AG04450 (cell line): Measurements from ENCODE around the gene PIGC. TPM values are rescaled to one million over a fixed set of nuclear protein-coding genes. Genes with fewer than 3 reads are reported as not detected.

ENCODE experiments used
- CTCF ChIA-PET: fragments of 300-600, 350-600 bp; formaldehyde crosslinking; extraction: SDS; loops from one replicate; lab custom pipeline; 2022; ENCODE audit warnings: antibody characterized with exemption, inconsistent platforms; lab: Charles Lee
- POLR2A ChIA-PET: fragments of 350-600 bp; formaldehyde crosslinking; extraction: SDS; loops from one replicate; lab custom pipeline; 2021; ENCODE audit warnings: antibody characterized with exemption, inconsistent platforms; lab: Yijun Ruan, JAX
- DNase-seq: peaks from one replicate; pipeline ENCODE4 v3.0.0-alpha.2; 2011; ENCODE audit warnings: low read depth, low spot score
- H3K27ac ChIP-seq: one replicate; pipeline ENCODE4 v1.5.1; 2012; ENCODE audit warnings: low read depth, low read length, control low read depth
- H3K27me3 ChIP-seq: one replicate; pipeline ENCODE4 v1.6.0; 2012; ENCODE audit warnings: low read length; ENCODE audit not compliant: control insufficient read depth, insufficient read depth
- H3K4me3 ChIP-seq: 2 replicates; pipeline ENCODE4 v1.5.1; 2011; ENCODE audit warnings: mild to moderate bottlenecking, low read depth, low read length, control low read depth
- H3K9me3 ChIP-seq: 2 replicates; pipeline ENCODE4 v1.5.1; 2012; ENCODE audit warnings: low read length; ENCODE audit not compliant: control insufficient read depth, insufficient read depth
- polyA plus RNA-seq: library from polyadenylated mRNA; depleted of rRNA; stranded (reverse); fragments of >200 nt; gene quantifications from 2 replicates; pipeline ENCODE4 v1.2.3, GENCODE V29; 2011
- TF ChIP-seq, protein P1 (sequence below): IDR thresholded peaks from 2 replicates; pipeline ENCODE4 v1.5.1; 2011; ENCODE audit warnings: low read depth, low read length, control low read depth, inconsistent platforms

The PIGC gene
- polyA plus RNA-seq, 1 experiment, result 25.2 TPM

DNA sequence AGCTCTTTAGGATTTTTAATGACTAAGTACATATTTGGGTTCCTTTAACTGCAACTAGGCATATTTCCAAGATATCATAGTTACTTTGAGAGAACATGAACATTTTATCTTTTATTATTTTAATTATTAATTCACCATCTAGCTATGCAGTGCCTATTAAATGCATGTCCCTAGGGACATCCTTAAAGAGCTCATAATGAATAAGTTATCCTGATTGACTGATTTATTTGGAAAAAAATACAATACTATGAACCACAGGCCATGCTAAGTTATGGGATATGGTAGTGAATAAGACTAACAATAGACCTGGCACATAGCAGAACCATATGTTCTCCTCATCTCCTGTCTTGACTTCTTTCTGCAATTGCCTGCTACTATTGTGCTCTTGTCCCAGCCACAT is 39.7 kb downstream of the PIGC start:
- Histone ChIP-seq H3K9me3 (no peaks in the 10 kb centered on the region), H3K27me3 (no peaks in the 10 kb centered on the region), H3K27ac (no peak overlapping the region), H3K4me3 (no peak overlapping the region)
- TF ChIP-seq, protein P1, sequence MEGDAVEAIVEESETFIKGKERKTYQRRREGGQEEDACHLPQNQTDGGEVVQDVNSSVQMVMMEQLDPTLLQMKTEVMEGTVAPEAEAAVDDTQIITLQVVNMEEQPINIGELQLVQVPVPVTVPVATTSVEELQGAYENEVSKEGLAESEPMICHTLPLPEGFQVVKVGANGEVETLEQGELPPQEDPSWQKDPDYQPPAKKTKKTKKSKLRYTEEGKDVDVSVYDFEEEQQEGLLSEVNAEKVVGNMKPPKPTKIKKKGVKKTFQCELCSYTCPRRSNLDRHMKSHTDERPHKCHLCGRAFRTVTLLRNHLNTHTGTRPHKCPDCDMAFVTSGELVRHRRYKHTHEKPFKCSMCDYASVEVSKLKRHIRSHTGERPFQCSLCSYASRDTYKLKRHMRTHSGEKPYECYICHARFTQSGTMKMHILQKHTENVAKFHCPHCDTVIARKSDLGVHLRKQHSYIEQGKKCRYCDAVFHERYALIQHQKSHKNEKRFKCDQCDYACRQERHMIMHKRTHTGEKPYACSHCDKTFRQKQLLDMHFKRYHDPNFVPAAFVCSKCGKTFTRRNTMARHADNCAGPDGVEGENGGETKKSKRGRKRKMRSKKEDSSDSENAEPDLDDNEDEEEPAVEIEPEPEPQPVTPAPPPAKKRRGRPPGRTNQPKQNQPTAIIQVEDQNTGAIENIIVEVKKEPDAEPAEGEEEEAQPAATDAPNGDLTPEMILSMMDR, result no peak
- ChIA-PET CTCF (interaction anchor here (1.0 to 14.1 kb wide), 3 partner anchors 19 to 602 kb away, joined by 3 to 199 read pairs (median 3); no protein-coding TSS in a partner anchor), POLR2A (no interaction called here)
- DNase-seq, result no peak

DNA sequence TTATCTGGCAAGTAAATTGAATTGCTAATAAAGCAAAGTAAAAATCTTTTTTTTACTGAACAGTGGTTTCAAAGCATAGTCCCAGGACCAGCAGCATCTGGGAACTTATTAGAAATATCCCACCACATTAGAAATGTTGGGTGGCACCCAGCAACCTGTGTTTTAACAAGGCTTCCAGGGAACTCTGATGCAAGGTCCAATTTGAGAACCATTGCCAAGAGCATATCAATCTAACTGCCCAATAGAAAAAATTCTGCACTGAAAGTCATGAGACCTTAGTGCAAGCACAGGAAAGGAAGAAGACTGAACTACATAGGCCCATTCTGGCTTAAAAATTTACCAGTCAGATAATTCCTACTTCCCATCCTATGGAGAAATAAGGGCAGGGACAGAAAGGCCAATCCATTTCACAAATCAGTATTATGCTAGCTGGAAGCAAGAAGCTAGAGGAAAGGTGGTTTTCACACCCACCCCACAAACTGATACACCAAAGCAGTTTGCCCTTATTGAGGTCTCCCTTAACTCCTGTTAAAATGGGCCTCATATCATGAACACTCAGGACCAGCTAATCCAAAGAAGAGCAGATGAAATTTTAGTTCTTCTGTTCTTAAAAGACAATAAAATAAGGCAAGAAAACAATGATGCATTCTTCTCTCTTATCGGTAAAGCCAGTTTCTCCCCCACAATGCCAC is 40.8 kb downstream of the PIGC start:
- TF ChIP-seq, protein P1, result no peak
- Histone ChIP-seq H3K27me3 (no peaks in the 10 kb centered on the region), H3K4me3 (no peak overlapping the region), H3K27ac (no peak overlapping the region), H3K9me3 (no peaks in the 10 kb centered on the region)
- CTCF ChIA-PET, result interaction anchor here (1.1 to 14.1 kb wide), 2 partner anchors 400 to 601 kb away, joined by 3 to 199 read pairs; no protein-coding TSS in a partner anchor
- no peak for DNase-seq
- POLR2A ChIA-PET, result no interaction called here

DNA sequence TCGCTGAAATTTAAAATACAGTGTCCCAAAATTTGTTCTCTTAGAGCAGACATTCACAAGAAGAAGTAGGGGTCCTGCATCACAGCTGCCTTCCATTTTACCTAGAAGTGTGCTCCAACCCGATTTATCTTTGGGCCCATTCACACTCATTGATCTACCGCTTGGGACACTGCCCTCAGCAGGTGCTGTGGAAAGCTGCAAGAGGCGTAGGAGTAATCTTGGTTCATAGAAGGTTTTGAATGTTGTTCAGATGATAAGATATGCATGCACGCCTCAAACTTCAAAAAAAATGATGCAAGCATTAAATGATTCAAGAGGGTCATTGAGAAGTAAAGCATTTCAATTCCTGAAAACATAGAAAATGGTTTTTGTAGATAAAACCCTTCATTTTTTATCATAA is 42.0 kb downstream of the PIGC start:
- H3K27ac ChIP-seq, result no peak overlapping the region
- ChIA-PET CTCF (interaction anchor here (14.1 kb wide), 1 partner anchor 399 kb away, joined by 199 read pairs; no protein-coding TSS in a partner anchor), POLR2A (no interaction called here)
- no peak overlapping the region for H3K4me3 ChIP-seq
- TF ChIP-seq, protein P1, result no peak
- no peak for DNase-seq
- H3K9me3 ChIP-seq, result no peaks in the 10 kb centered on the region
- no peaks in the 10 kb centered on the region for H3K27me3 ChIP-seq

DNA sequence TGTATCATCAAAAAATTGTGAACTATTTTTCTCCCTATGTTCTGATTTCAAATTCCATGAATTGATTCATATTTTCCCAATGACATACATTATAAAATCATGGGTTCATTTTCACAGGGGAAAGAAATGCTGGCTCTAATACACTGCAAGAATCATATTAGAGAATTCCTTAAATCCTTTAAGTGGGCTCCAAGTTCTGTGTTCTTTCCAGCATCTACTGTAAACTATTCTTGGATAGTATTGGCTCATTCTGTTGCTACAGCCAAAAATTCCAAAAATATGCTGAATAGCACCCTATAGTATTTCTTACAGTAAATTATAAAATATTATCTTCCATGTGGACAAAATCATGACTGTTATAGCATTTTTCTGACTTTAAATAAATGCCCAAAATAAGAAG is 42.4 kb downstream of the PIGC start:
- ChIA-PET POLR2A (no interaction called here), CTCF (interaction anchor here (0.9 to 14.1 kb wide), 6 partner anchors 10 to 416 kb away, joined by 3 to 199 read pairs (median 4); no protein-coding TSS in a partner anchor)
- Histone ChIP-seq H3K27ac (no peak overlapping the region), H3K9me3 (no peaks in the 10 kb centered on the region), H3K27me3 (no peaks in the 10 kb centered on the region), H3K4me3 (no peak overlapping the region)
- no peak for DNase-seq
- TF ChIP-seq, protein P1, result no peak

DNA sequence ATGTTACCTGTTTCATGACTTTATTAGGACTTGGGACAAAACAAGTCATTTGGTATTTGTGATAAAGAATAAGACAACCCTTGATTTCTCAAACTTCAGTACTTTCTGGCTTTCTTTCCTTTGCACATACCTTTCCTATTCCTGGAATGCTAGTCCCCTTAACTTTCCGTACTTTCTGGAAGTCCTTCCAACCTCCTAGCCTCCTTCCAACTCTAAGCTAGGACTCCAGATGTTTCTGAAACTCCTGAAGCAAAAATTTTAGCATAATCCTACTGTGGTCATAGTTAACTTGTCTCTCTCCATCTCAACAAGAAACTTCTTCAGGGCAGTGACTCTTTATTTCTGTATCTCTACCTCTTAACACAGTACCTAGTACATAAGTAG is 43.2 kb downstream of the PIGC start:
- no peak overlapping the region for H3K4me3 ChIP-seq
- POLR2A ChIA-PET, result no interaction called here
- no peaks in the 10 kb centered on the region for H3K27me3 ChIP-seq
- TF ChIP-seq, protein P1, result no peak
- H3K9me3 ChIP-seq, result no peaks in the 10 kb centered on the region
- CTCF ChIA-PET, result interaction anchor here (0.6 to 14.1 kb wide), 10 partner anchors 11 to 415 kb away, joined by 3 to 199 read pairs (median 4); no protein-coding TSS in a partner anchor
- H3K27ac ChIP-seq, result no peak overlapping the region
- DNase-seq, result no peak
